SK-N-SH (cell line): Measurements from ENCODE around the gene TRAPPC6A. TPM values are rescaled to one million over a fixed set of nuclear protein-coding genes. Genes with fewer than 3 reads are reported as not detected.

Experiments used
- CTCF ChIA-PET: fragments of 300-600, 350-600 bp; formaldehyde crosslinking; extraction: SDS; loops from one replicate; lab custom pipeline; 2021; lab: Yijun Ruan, JAX
- POLR2A ChIA-PET: fragments of 350-600 bp; sonication (Branson Sonifier 250); formaldehyde crosslinking; extraction: SDS; loops from one replicate; lab custom pipeline; 2020; ENCODE audit warnings: antibody characterized with exemption, inconsistent platforms; lab: Yijun Ruan, JAX
- DNase-seq: peaks from one replicate; pipeline ENCODE4 v3.0.0; 2012
- H2AFZ ChIP-seq: fragments of 200-600 bp; sonication (generic); 2 replicates; pipeline ENCODE4 v1.8.1; 2016; ENCODE audit warnings: antibody characterized with exemption, mild to moderate bottlenecking, low read depth
- H3F3A ChIP-seq: fragments of 200-600 bp; sonication (generic); replicated peaks from 2 replicates; pipeline ENCODE3; 2016; ENCODE audit warnings: antibody characterized with exemption, mild to moderate bottlenecking; ENCODE audit not compliant: insufficient read depth
- H3K27ac ChIP-seq, 2 experiments: fragments of 200-500 bp in 1 of 2; fragments of 200-600 bp in 1 of 2; sonication (Bioruptor generic) in 1 of 2; sonication (generic), shearing (Covaris generic) in 1 of 2; 2 replicates each; pipeline versions ENCODE4 v1.5.1 to v1.6.1; 2014 to 2016; ENCODE audit warnings: low read depth in 2 of 2, inconsistent platforms in 1 of 2, low read length in 1 of 2, mild to moderate bottlenecking in 1 of 2, mixed read lengths in 1 of 2
- H3K27me3 ChIP-seq: fragments of 200-600 bp; sonication (generic), shearing (Covaris generic); 2 replicates; pipeline ENCODE4 v1.6.1; 2016; ENCODE audit warnings: mixed run types; ENCODE audit not compliant: insufficient read depth
- H3K36me3 ChIP-seq, 2 experiments: fragments of 200-500 bp in 1 of 2; fragments of 200-600 bp in 1 of 2; sonication (Bioruptor generic) in 1 of 2; sonication (generic) in 1 of 2; replicated peaks in 1 of 2; 2 replicates each; pipeline versions ENCODE3 to v1.5.1; 2014 to 2016; ENCODE audit warnings: low read length in 1 of 2, mild to moderate bottlenecking in 1 of 2; ENCODE audit not compliant: insufficient read depth in 2 of 2, control insufficient read depth in 1 of 2
- H3K4me1 ChIP-seq, 2 experiments: fragments of 200-500 bp in 1 of 2; fragments of 200-600 bp in 1 of 2; sonication (Bioruptor generic) in 1 of 2; sonication (generic), shearing (Covaris generic) in 1 of 2; 2 replicates each; pipeline versions ENCODE4 v1.5.1 to v1.6.1; 2014 to 2016; ENCODE audit warnings: low read depth in 1 of 2, low read length in 1 of 2, mixed run types in 1 of 2; ENCODE audit not compliant: insufficient read depth in 2 of 2, control insufficient read depth in 1 of 2
- H3K4me2 ChIP-seq: fragments of 200-600 bp; sonication (generic), shearing (Covaris generic); 2 replicates; pipeline ENCODE4 v1.6.1; 2017; ENCODE audit warnings: mixed run types
- H3K4me3 ChIP-seq, 2 experiments: fragments of 200-500 bp in 1 of 2; fragments of 200-600 bp in 1 of 2; sonication (Bioruptor generic) in 1 of 2; sonication (generic), shearing (Covaris generic) in 1 of 2; 2 replicates each; pipeline versions ENCODE4 v1.5.1 to v1.8.1; 2014 to 2016; ENCODE audit warnings: low read depth in 2 of 2, inconsistent platforms in 1 of 2, low read length in 1 of 2, mild to moderate bottlenecking in 1 of 2, mixed read lengths in 1 of 2, moderate library complexity in 1 of 2
- H3K79me2 ChIP-seq: fragments of 200-600 bp; sonication (generic); 2 replicates; pipeline ENCODE4 v1.8.1; 2017; ENCODE audit warnings: mild to moderate bottlenecking; ENCODE audit not compliant: insufficient read depth
- H3K9ac ChIP-seq: fragments of 200-600 bp; sonication (generic); 2 replicates; pipeline ENCODE4 v1.6.1; 2017; ENCODE audit warnings: mixed run types
- H3K9me2 ChIP-seq: fragments of 200-600 bp; sonication (generic); 2 replicates; pipeline ENCODE4 v1.6.1; 2017; ENCODE audit warnings: mixed run types
- H3K9me3 ChIP-seq: fragments of 200-600 bp; sonication (generic); 2 replicates; pipeline ENCODE4 v1.6.1; 2017; ENCODE audit warnings: mixed run types, mild to moderate bottlenecking, moderate library complexity
- H4K20me1 ChIP-seq: fragments of 200-600 bp; sonication (generic); 2 replicates; pipeline ENCODE4 v1.6.1; 2017; ENCODE audit warnings: mild to moderate bottlenecking, mixed run types; ENCODE audit not compliant: insufficient read depth
- CHD2 ChIP-seq: fragments of 150-350 bp; IDR thresholded peaks from 2 replicates; pipeline ENCODE4 v1.6.1; 2018; ENCODE audit warnings: low read length; ENCODE audit not compliant: partially characterized antibody
- EP300 ChIP-seq, 2 experiments: IDR thresholded peaks; 2 replicates each; pipeline versions ENCODE4 v1.4.0 to v1.6.1; 2012; ENCODE audit warnings: borderline replicate concordance in 1 of 2, low read depth in 1 of 2, low read length in 1 of 2
- EZH2phosphoT487 ChIP-seq: fragments of 200-600 bp; sonication (generic); IDR thresholded peaks from 2 replicates; pipeline ENCODE4 v1.6.1; 2017; ENCODE audit warnings: low read depth, mixed run types, mild to moderate bottlenecking, antibody characterized with exemption, moderate library complexity, borderline replicate concordance
- FOXJ3 ChIP-seq: sonication (generic); formaldehyde crosslinking; IDR thresholded peaks from 2 replicates; pipeline ENCODE4 v1.5.1; 2020; ENCODE audit warnings: mild to moderate bottlenecking, missing genetic modification reagents
- GATA2 ChIP-seq: sonication (generic); formaldehyde crosslinking; IDR thresholded peaks from 2 replicates; pipeline ENCODE4 v1.5.0; 2020; ENCODE audit warnings: mild to moderate bottlenecking, missing genetic modification reagents
- JUND ChIP-seq: IDR thresholded peaks from 2 replicates; pipeline ENCODE4 v1.4.0; 2012
- MEF2A ChIP-seq: IDR thresholded peaks from 2 replicates; pipeline ENCODE4 v1.4.0; 2012; ENCODE audit warnings: low read depth, borderline replicate concordance
- NFIC ChIP-seq: IDR thresholded peaks from 2 replicates; pipeline ENCODE4 v1.4.0; 2012; ENCODE audit warnings: borderline replicate concordance
- RAD21 ChIP-seq: IDR thresholded peaks from 2 replicates; pipeline ENCODE4 v1.6.1; 2012; ENCODE audit warnings: mild to moderate bottlenecking, low read length
- RCOR1 ChIP-seq: fragments of 150-350 bp; IDR thresholded peaks from 2 replicates; pipeline ENCODE4 v1.6.1; 2017; ENCODE audit warnings: antibody characterized with exemption, low read length
- RFX5 ChIP-seq: IDR thresholded peaks from 2 replicates; pipeline ENCODE4 v1.6.1; 2012; ENCODE audit warnings: mild to moderate bottlenecking, improper control_type of control experiment, low read length
- RXRA ChIP-seq: IDR thresholded peaks from 2 replicates; pipeline ENCODE4 v1.4.0; 2012; ENCODE audit warnings: low read depth, mild to moderate bottlenecking, borderline replicate concordance
- TAF1 ChIP-seq: IDR thresholded peaks from 2 replicates; pipeline ENCODE4 v1.6.1; 2012; ENCODE audit warnings: low read depth, mild to moderate bottlenecking, low read length, moderate library complexity, borderline replicate concordance
- TCF12 ChIP-seq: IDR thresholded peaks from 2 replicates; pipeline ENCODE4 v1.4.0; 2012
- WGBS: methylation state at CpG from one replicate; pipeline ENCODE4 v1.1.6; 2017; ENCODE audit warnings: low lambda C conversion rate; 5-methylcytosine and 5-hydroxymethylcytosine counted together
- polyA plus RNA-seq, 3 experiments: library from polyadenylated mRNA; depleted of rRNA; stranded (reverse); fragments of >200 nt; gene quantifications; 2 replicates each; pipeline ENCODE4 v1.2.3, GENCODE V29; 2012
- TF ChIP-seq, protein P1 (sequence below): fragments of 200-600 bp; sonication (generic); IDR thresholded peaks from 2 replicates; pipeline ENCODE4 v1.6.1; 2017; ENCODE audit warnings: antibody characterized with exemption, mild to moderate bottlenecking, moderate library complexity
- TF ChIP-seq, protein P2 (sequence below): IDR thresholded peaks from 2 replicates; pipeline ENCODE4 v1.4.0; 2012; ENCODE audit warnings: low read depth, borderline replicate concordance
- TF ChIP-seq, protein P3 (sequence below): IDR thresholded peaks from 2 replicates; pipeline ENCODE4 v1.6.1; 2012; ENCODE audit warnings: mild to moderate bottlenecking, low read depth, low read length, moderate library complexity
- TF ChIP-seq, protein P4 (sequence below): IDR thresholded peaks from 2 replicates; pipeline ENCODE4 v1.4.0; 2012; ENCODE audit warnings: low read depth, borderline replicate concordance
- TF ChIP-seq, protein P5 (sequence below): fragments of 150-350 bp; IDR thresholded peaks from 2 replicates; pipeline ENCODE4 v1.6.1; 2016; ENCODE audit warnings: mild to moderate bottlenecking, low read depth, low read length
- TF ChIP-seq, protein P6 (sequence below): IDR thresholded peaks from 2 replicates; pipeline ENCODE4 v1.4.0; 2012; ENCODE audit warnings: low read depth
- TF ChIP-seq, protein P7 (sequence below): IDR thresholded peaks from 2 replicates; pipeline ENCODE4; 2012

The TRAPPC6A gene
- polyA plus RNA-seq, 1 of the 3 experiments (the other 2 are of a cell fraction) = 59.0 TPM

DNA sequence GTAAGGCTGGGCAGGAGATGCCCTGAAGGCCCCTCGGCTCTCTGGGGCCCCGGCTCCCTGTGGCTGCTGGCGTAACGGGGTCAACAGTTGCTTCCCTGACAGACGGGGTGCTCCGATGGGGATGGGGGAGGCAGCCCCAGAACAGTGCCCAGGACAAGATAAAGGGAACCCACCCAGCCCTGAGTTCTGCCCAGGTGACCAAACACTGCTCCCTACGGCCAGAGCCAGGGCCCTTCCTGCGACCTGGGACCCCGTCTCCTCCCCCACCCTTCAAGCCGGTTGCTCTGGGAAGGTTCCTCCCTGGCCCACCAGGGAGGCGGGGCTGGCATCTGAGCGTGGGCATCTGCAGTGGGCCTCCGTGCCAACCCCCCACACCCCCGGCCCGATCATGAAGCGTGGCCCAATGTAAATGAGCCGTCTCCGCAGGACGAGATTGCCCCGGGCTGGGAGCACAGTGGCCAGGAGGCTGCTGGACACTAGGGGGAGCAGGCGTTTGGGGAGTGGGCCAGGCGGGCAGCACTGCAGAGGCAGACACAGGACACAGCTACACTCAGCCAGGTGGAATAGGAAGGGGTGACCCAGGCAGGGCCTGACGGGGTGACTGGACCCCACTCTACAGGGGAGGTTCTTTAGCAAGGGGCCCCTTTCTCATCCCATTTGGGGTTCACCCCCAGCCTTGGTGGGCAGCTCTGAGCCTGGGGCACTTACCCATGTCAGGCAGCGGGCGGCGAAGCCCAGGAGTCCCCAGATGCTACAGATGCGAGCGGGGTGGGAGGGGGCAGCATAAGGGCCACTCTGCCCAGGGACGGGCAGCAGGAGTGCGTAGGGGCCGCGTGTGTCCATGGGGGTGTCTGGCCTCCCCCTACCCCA is 16.1 kb downstream of the TRAPPC6A start:
- no peaks in the 10 kb centered on the region for H3K27me3 ChIP-seq
- H3K9me2 ChIP-seq = no peaks in the 10 kb centered on the region
- H3K79me2 ChIP-seq = no peaks in the 10 kb centered on the region
- no peaks in the 10 kb centered on the region for H3K9me3 ChIP-seq
- CTCF ChIA-PET = interaction anchor here (0.6 to 2.2 kb wide), 9 partner anchors 8 to 177 kb away, joined by 3 to 13 read pairs (median 3); no protein-coding TSS in a partner anchor
- H3F3A ChIP-seq = no peaks in the 10 kb centered on the region
- no peak overlapping the region for H3K9ac ChIP-seq
- peak; percentile 89 for DNase-seq
- no peak overlapping the region; a peak in 1 of 4 replicates for H3K4me3 ChIP-seq
- no peak overlapping the region for H3K27ac ChIP-seq
- H3K36me3 ChIP-seq = no peaks in the 10 kb centered on the region
- H4K20me1 ChIP-seq = no peaks in the 10 kb centered on the region
- POLR2A ChIA-PET = interaction anchor here (0.9 kb wide), 1 partner anchor 25 kb away, joined by 3 read pairs; no protein-coding TSS in a partner anchor
- 57% methylated on average over 21 of the region's 32 CpGs for WGBS
- H3K4me2 ChIP-seq = no peak overlapping the region
- H3K4me1 ChIP-seq = peaks cover 0 to 9% of the 10 kb centered on the region in 2 experiments; a peak in 1 of 4 replicates
- H2AFZ ChIP-seq = no peak overlapping the region
- TF ChIP-seq TCF12 (no peak), NFIC (no peak), RFX5 (no peak), MEF2A (no peak), TAF1 (no peak), RAD21 (peak; percentile 65), FOXJ3 (CRISPR knock-in tag) (no peak), JUND (no peak), EZH2phosphoT487 (no peak), RCOR1 (no peak), RXRA (no peak), CHD2 (no peak), GATA2 (CRISPR knock-in tag) (no peak), EP300 (IDR thresholded peaks at IDR 0.05; ENCODE audit: borderline replicate concordance in 1 of 2, low read depth in 1 of 2, low read length in 1 of 2) (no peak)
- TF ChIP-seq, protein P1, sequence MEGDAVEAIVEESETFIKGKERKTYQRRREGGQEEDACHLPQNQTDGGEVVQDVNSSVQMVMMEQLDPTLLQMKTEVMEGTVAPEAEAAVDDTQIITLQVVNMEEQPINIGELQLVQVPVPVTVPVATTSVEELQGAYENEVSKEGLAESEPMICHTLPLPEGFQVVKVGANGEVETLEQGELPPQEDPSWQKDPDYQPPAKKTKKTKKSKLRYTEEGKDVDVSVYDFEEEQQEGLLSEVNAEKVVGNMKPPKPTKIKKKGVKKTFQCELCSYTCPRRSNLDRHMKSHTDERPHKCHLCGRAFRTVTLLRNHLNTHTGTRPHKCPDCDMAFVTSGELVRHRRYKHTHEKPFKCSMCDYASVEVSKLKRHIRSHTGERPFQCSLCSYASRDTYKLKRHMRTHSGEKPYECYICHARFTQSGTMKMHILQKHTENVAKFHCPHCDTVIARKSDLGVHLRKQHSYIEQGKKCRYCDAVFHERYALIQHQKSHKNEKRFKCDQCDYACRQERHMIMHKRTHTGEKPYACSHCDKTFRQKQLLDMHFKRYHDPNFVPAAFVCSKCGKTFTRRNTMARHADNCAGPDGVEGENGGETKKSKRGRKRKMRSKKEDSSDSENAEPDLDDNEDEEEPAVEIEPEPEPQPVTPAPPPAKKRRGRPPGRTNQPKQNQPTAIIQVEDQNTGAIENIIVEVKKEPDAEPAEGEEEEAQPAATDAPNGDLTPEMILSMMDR = peak; percentile 67
- TF ChIP-seq, protein P2, sequence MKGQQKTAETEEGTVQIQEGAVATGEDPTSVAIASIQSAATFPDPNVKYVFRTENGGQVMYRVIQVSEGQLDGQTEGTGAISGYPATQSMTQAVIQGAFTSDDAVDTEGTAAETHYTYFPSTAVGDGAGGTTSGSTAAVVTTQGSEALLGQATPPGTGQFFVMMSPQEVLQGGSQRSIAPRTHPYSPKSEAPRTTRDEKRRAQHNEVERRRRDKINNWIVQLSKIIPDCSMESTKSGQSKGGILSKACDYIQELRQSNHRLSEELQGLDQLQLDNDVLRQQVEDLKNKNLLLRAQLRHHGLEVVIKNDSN = no peak
- TF ChIP-seq, protein P3, sequence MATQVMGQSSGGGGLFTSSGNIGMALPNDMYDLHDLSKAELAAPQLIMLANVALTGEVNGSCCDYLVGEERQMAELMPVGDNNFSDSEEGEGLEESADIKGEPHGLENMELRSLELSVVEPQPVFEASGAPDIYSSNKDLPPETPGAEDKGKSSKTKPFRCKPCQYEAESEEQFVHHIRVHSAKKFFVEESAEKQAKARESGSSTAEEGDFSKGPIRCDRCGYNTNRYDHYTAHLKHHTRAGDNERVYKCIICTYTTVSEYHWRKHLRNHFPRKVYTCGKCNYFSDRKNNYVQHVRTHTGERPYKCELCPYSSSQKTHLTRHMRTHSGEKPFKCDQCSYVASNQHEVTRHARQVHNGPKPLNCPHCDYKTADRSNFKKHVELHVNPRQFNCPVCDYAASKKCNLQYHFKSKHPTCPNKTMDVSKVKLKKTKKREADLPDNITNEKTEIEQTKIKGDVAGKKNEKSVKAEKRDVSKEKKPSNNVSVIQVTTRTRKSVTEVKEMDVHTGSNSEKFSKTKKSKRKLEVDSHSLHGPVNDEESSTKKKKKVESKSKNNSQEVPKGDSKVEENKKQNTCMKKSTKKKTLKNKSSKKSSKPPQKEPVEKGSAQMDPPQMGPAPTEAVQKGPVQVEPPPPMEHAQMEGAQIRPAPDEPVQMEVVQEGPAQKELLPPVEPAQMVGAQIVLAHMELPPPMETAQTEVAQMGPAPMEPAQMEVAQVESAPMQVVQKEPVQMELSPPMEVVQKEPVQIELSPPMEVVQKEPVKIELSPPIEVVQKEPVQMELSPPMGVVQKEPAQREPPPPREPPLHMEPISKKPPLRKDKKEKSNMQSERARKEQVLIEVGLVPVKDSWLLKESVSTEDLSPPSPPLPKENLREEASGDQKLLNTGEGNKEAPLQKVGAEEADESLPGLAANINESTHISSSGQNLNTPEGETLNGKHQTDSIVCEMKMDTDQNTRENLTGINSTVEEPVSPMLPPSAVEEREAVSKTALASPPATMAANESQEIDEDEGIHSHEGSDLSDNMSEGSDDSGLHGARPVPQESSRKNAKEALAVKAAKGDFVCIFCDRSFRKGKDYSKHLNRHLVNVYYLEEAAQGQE = no peak
- TF ChIP-seq, protein P4, sequence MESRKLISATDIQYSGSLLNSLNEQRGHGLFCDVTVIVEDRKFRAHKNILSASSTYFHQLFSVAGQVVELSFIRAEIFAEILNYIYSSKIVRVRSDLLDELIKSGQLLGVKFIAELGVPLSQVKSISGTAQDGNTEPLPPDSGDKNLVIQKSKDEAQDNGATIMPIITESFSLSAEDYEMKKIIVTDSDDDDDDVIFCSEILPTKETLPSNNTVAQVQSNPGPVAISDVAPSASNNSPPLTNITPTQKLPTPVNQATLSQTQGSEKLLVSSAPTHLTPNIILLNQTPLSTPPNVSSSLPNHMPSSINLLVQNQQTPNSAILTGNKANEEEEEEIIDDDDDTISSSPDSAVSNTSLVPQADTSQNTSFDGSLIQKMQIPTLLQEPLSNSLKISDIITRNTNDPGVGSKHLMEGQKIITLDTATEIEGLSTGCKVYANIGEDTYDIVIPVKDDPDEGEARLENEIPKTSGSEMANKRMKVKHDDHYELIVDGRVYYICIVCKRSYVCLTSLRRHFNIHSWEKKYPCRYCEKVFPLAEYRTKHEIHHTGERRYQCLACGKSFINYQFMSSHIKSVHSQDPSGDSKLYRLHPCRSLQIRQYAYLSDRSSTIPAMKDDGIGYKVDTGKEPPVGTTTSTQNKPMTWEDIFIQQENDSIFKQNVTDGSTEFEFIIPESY = no peak
- TF ChIP-seq, protein P5, sequence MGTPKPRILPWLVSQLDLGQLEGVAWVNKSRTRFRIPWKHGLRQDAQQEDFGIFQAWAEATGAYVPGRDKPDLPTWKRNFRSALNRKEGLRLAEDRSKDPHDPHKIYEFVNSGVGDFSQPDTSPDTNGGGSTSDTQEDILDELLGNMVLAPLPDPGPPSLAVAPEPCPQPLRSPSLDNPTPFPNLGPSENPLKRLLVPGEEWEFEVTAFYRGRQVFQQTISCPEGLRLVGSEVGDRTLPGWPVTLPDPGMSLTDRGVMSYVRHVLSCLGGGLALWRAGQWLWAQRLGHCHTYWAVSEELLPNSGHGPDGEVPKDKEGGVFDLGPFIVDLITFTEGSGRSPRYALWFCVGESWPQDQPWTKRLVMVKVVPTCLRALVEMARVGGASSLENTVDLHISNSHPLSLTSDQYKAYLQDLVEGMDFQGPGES = no peak
- TF ChIP-seq, protein P6, sequence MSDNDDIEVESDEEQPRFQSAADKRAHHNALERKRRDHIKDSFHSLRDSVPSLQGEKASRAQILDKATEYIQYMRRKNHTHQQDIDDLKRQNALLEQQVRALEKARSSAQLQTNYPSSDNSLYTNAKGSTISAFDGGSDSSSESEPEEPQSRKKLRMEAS = no peak
- TF ChIP-seq, protein P7, sequence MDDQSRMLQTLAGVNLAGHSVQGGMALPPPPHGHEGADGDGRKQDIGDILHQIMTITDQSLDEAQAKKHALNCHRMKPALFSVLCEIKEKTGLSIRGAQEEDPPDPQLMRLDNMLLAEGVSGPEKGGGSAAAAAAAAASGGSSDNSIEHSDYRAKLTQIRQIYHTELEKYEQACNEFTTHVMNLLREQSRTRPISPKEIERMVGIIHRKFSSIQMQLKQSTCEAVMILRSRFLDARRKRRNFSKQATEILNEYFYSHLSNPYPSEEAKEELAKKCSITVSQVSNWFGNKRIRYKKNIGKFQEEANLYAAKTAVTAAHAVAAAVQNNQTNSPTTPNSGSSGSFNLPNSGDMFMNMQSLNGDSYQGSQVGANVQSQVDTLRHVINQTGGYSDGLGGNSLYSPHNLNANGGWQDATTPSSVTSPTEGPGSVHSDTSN = no peak
